Femur (tissue), 1 donor: Measurements from ENCODE around the gene SPTBN4.

Source experiments
- DNase-seq: peaks from one replicate; pipeline ENCODE4 v3.0.0-alpha.2; 2017

The SPTBN4 gene

GRCh38 chr19:40607311-40608239, 140.8 kb downstream of the SPTBN4 start:
- DNase-seq: peak; percentile 58

DNA sequence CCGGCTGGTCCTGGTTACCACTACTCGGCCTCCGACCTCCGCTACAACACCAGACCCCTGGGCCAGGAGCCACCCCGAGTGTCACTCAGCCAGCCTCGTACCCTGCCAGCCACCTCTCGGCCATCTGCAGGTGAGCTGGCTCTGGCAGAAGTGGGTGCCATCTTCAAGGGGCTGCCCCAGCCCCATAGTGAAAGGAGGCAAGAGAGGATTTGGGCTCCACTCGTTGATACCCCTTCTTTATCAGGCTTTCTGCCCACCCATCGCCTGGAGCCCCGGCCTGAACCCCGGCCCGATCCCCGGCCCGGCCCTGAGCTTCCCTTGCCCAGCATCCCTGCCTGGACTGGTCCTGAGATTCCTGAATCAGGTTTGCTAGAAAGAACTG, 141.4 kb downstream of the SPTBN4 start:
- no peak for DNase-seq

- DNase-seq: no peak
Observed at GRCh38 chr19:40608957-40609356, 142.2 kb downstream of the SPTBN4 start.

DNA sequence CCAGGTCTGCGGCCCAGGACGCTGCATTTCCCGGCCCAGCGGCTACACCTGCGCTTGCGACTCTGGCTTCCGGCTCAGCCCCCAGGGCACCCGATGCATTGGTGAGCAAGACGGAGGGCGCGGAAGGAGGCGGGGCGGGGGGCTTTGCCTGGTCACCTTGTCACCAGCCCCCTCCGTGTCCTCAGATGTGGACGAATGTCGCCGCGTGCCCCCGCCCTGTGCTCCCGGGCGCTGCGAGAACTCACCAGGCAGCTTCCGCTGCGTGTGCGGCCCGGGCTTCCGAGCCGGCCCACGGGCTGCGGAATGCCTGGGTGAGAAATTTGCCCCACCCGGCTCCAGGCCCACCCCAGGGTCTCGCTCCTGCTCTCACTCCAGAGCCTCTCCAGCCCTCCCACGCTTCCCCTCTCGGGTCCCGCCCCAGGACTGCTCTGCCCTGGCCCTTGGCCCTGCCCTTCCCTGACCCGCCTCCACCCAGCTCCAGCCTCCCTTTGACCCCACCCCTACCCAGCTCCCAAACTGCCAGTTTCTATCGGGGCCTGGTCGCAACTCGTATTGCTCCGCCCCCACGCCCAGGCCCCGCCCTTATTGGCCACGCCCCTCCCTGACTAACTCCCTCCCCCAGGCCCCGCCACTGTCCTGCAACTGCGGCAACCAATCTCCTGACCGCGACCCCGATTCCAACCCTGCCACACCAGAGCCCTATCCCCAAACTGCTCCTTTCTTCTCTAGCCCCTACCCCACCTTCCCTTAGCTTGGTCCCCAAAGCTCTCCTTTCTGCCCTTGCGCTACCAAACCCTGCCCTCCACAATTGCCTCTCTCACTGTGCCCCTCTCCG, 143.0 kb downstream of the SPTBN4 start:
- DNase-seq: peak; percentile 83

DNA sequence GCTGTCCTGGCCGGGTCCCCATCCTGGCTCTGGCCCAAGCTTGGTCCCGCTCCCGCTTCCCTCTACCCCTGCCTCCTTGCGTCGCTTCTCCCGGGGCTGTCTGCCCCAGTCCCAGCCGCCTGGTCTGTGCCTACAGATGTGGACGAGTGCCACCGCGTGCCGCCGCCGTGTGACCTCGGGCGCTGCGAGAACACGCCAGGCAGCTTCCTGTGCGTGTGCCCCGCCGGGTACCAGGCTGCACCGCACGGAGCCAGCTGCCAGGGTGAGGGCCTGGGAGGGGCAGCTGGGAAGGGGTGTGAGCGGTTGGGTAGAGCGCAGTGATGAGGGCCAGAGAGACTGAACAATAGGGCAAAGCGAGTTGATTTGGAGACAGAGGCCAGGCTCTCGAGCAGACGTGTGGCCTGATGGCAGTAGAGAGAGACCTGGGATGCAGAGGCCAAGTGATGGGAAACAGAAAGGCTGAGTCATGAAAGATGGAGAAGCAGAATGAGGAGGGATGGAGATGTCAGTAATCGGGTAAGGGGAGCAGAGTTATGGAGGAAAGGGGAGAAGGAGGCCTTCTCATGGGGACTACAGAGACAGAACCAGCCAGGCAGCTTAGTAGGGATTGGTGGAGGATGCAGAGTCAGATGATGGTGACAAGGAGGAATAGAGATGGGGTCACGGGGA, 143.7 kb downstream of the SPTBN4 start:
- no peak for DNase-seq

DNA sequence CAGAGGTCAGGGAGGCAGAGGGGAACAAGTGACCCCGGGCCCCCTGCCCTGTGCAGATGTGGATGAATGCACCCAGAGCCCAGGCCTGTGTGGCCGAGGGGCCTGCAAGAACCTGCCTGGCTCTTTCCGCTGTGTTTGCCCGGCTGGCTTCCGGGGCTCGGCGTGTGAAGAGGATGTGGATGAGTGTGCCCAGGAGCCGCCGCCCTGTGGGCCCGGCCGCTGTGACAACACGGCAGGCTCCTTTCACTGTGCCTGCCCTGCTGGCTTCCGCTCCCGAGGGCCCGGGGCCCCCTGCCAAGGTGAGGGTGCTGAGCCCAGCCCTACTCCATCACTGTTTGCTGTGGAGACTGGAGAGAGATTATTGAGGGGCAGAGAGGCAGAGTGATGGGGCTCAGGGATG, 144.3 kb downstream of the SPTBN4 start:
- DNase-seq: no peak

DNA sequence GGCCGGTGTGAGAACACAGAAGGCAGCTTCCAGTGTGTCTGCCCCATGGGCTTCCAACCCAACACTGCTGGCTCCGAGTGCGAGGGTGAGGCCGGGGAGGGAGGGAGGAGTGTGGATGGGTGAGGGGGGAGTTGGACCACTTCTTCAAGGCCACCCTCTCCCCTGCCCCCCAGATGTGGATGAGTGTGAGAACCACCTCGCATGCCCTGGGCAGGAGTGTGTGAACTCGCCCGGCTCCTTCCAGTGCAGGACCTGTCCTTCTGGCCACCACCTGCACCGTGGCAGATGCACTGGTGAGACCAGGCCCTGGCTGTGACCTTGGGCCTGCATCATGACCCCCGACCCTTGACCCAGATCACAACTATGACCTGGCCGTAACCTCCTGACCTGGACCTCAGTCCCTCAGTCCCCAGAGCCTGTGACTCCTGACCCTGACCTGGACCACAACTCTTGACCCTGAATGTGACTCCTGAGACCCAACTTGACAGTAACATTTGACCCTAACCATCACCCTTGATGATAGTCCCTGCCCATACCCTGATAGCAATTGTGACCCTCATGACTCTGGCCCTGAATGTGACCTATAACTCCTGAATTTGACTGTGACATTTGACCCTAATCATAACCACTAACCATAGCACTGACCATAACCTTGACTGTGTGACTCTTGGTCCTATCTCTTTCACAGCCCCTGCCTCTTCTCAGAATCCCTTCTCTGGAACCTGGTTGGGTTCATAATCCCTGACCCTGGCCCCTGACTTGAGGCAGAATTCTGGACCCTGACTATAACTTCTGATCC, 145.3 kb downstream of the SPTBN4 start:
- no peak for DNase-seq

- DNase-seq: peak; percentile 70
Observed at GRCh38 chr19:40612831-40613689, 146.3 kb downstream of the SPTBN4 start.

DNA sequence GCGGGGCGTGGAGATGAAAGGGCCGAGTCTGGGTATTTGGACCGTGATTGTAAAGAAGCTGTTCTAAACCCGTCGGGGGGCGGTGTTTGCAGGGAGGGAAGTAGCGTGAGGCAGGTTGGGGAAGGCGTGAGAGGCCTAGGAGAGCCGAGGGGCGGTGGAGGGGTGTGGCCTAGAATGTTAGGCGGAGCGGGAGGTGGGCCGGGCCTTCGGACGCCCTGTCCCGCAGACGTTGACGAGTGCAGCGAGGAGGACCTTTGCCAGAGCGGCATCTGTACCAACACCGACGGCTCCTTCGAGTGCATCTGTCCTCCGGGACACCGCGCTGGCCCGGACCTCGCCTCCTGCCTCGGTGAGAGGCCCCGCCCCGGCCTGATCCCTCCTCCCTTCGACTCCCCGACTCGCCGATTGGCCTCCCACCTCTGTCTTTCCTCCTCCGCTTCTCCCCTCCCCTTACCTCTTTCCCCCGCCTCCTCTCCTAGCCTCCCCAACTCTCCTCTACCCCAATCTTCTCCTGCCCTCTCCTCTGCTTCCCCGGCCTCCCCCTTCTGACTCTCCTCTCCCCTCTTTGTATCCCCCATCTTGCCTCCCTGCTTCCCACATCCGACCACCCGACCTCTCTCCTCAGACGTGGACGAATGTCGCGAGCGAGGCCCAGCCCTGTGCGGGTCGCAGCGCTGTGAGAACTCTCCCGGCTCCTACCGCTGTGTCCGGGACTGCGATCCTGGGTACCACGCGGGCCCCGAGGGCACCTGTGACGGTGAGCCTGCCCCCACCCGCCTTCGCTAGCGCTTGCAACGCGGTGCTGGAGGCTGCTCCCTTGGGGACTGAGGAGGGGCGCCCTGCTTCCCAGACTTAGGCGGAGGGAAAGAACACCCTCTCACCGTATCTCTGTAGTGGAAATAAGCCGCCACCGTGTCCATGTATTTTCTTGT, 147.2 kb downstream of the SPTBN4 start:
- DNase-seq: peak; percentile 88

DNA sequence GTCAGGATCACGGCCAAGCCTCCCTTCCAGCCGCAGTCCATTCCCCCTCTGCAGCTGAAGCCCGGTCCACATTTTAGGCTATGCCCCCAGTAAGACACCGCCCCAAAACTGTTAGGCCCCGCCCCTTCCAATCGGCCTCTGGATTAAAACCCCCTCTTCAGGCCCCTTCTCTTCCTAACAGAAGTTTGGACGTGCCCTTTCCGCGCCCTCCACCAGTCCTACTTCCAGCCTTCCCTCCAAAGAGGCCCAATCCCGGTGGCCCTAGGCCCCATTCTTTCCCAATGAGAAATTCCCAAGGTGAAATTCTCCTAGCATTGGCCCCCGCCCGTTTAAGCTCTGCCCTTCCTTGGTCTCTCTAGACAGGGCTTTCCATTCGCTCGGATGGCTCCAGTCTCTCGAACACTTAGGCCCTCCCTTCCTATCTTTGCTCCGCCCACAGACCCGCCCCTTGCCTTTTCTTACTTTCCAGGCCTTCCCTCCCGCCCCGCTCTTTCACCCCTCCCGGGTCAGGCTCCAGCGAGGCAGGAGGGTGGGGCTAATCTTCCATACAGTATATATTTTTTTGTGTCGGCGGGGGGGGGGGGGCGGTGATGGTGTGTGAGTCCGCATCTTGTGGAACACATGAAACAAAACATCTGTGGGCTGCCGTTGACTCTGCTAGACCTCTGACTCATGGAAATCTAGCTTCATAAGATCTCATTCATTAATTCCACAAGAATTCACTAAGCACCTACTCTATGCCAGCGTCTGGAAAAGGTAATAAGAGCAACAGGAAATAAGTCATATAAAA, 148.0 kb downstream of the SPTBN4 start:
- DNase-seq: peak; percentile 91

DNA sequence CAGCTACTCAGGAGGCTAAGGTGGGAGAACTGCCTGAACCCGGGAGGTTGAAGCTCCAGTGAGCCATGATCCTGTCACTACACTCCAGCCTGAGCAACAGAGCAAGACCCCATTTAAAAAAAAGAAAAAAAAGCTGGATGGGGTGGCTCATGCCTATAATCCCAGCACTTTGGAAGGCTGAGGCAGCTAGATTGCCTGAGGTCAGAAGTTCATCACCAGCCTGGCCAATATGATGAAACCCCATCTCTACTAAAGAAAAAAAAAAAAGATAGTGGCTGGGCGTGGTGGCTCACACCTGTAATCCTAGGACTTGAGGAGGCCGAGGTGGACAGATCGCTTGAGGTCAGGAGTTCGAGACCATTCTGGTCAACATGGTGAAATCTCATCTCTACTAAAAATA, 149.4 kb downstream of the SPTBN4 start:
- DNase-seq: no peak

DNA sequence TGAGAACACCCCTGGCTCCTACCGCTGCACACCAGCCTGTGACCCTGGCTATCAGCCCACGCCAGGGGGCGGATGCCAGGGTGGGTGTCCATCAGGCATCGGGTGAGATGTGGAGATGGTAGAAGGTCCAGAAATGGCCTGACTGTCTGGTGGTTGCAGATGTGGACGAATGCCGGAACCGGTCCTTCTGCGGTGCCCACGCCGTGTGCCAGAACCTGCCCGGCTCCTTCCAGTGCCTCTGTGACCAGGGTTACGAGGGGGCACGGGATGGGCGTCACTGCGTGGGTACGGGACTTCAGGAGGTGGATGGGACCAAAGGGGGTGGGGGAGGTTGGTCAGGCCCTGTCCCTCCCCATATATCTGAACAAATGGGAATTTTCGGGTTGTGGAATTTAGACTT, 150.1 kb downstream of the SPTBN4 start:
- DNase-seq: no peak

GRCh38 chr19:40617961-40618360, 151.2 kb downstream of the SPTBN4 start:
- DNase-seq: no peak

GRCh38 chr19:40619333-40620160, 152.7 kb downstream of the SPTBN4 start:
- no peak for DNase-seq

GRCh38 chr19:40620161-40620485, 153.3 kb downstream of the SPTBN4 start:
- no peak for DNase-seq

GRCh38 chr19:40621283-40621682, 154.5 kb downstream of the SPTBN4 start:
- DNase-seq: no peak

DNA sequence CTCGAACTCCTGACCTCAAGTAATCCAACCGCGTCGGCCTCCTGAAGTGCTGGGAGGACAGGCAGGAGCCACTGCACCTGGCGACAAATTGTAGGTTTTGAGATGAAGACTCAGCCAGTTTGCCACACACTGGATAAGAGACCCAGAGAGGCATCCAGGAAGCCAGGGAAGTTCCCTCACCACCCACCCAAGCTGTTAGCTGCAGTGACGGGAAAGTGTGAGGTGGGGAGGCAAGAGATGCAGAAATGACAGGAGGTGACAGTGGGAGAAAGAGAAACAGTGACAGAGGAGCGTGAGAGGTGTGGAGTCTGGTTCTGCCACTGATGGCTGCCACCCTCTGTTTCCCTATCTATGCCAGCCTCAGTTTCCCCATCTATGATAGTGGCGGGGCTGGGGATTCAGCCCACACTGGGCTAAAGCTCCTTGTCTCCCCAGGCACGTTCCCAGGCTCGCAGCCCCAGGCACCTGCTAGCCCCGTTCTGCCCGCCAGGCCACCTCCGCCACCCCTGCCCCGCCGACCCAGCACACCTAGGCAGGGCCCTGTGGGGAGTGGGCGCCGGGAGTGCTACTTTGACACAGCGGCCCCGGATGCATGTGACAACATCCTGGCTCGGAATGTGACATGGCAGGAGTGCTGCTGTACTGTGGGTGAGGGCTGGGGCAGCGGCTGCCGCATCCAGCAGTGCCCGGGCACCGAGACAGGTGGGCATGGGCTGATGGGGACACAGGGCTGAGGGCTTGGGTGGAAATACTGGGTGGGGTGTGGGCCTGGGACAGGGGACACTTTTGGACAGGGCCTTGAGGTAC, 155.4 kb downstream of the SPTBN4 start:
- no peak for DNase-seq

DNA sequence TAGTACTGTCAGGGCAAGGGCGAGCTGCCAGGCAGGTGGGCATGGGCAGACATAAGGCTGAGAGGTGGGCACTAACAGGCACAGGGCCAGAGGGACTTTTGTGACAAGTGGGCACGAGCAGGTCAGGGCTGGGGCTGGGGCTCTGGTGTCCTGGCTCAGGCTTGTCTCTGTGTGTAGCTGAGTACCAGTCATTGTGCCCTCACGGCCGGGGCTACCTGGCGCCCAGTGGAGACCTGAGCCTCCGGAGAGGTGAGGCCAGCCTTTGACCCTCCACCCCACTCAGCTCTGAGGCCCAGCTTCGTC, 155.9 kb downstream of the SPTBN4 start:
- no peak for DNase-seq
